Posterior vena cava (tissue), 2 donors: ENCODE measurements around the gene VDAC1. TPM values are rescaled to one million over a fixed set of nuclear protein-coding genes. Genes with fewer than 3 reads are reported as not detected.
A peak's percentile ranks its signal among the peaks of the same experiment; 100 is the strongest.

ENCODE experiments used
- DNase-seq: peaks from one replicate; pipeline ENCODE4 v3.0.0-alpha.2; 2020; ENCODE audit warnings: low spot score
- intact Hi-C, 2 donors: fragments of 100-400 bp; cut with DNase I; formaldehyde crosslinking; loops; one replicate each; pipeline versions ENCODE4 v1.14.1 to v1.14.2; 2022 to 2023
- total RNA-seq, 2 donors: library from RNA; stranded (reverse); fragmentation: NEBNext Ultra II Directional; extraction: Animal tissue kit (Norgen Biotek cat#: 25700); gene quantifications; one replicate each; pipeline ENCODE4 v1.2.1, GENCODE V29; 2021
- donor health status: DM: yes; HTN: yes; CAD: no.
- donor health status: DM: yes; HTN: yes; CAD: no.

Gene VDAC1
- total RNA-seq, 2 donors from 2014 or later = 104 to 105 TPM

DNA sequence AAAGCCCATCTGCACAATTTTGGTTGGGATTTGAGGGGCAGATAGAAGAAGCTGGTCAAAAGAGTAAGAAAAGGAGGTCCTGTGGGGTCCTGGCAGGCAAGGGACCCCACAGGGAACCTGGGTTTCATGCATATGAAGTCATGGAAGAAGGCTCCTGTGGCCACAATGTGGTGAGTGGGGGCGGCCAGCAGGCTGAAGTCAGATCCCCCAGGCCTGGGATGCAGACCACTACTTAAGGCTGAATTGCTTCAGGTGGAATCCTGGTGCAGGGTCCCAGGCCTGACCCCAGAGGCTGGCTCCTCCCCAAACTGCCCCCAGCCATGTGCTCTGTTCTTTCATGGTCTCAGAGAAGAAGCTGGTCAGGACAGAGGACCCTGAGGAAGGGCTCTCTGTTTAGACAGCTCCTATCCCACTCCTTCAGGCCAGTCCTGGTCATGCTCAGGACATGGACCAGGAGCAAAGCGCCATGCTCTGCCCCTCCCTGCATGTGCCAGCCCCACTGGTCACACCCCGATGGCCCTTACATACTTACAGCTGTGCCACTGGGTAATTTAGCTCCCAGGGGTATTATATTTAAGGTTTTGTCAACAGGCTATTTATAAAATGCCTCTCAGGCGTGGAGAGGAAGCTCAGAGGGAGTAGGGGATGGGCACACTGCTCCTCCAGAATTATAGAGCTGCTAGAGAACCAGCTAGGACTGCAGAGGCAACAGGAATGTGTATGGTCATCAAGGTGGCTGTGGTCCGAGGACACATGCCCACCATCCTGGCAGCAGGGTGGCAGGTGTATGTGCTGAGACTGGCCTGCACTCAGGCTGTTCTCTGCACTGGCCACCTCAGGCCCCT, 69.7 kb downstream of the VDAC1 start:
- peak; percentile 55 for DNase-seq
- intact Hi-C loops = no loop called here

DNA sequence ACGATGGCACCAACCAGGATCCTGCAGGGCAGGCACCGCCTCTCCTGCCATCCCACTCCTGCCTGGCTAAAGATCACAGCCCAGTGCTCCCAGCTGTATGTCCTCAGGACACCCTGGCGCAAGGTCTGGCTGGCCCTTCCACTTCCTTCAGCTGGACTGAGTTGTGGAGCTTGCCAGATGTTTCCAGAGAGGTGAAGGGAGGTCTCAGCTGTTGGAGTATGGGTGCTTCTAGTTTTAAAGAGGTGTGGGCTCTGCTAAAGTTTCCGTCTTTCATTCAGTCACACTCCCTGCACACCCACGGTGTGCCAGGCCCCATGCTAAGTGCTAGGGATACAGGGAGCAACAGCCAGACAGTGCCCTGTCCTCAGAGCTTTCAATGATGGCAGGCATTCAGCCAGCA, 70.5 kb downstream of the VDAC1 start:
- no peak for DNase-seq
- intact Hi-C loops = no loop called here

DNA sequence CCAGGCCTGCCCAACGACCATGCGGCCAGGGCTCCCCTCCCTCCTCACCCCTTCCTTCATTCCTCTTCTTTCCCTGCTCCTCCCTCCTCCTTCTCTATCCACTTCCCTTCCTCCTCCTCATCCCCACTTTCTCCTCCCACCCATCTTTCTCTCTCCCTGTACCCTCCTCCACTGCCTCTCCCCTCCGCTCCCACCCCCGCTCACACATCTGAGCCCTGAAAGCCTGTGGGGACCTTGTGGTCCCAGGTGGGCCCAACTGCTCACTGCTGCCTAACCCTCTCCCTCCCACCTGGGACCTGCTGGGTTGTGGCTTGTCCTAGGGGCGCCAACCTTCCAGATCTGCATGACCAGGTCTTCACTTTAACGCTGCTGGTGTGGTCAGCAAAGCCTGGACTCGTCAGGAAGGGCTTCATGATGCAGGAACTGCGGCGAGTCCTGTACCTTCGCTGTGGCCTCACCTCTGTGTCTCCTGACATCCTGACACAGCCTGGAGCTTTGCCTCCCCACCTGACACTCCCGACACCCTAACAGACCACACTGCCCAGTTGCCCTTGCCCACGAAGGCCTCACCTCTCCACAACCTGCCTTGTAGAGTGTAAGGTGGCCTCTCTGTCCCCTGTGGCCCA, 71.0 kb downstream of the VDAC1 start:
- peak; percentile 64 for DNase-seq
- intact Hi-C loops = no loop called here

DNA sequence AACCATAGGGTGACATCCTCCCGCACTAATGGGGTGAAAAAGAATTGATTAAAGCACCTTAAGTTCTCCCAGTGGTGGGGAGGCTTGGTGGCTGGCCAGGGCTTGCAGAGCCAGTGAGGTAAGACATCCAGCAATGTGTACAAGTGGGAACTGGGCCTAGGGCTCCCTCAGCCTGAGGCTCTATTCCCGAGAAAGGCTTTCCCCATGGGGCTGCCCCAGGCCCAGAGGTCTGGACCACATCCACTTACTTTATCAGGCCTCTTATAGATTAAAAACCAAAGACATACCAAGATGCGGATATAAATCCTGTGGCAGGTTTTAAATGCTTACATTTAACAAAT, 71.6 kb downstream of the VDAC1 start:
- peak; percentile 67 for DNase-seq
- intact Hi-C loops = no loop called here

DNA sequence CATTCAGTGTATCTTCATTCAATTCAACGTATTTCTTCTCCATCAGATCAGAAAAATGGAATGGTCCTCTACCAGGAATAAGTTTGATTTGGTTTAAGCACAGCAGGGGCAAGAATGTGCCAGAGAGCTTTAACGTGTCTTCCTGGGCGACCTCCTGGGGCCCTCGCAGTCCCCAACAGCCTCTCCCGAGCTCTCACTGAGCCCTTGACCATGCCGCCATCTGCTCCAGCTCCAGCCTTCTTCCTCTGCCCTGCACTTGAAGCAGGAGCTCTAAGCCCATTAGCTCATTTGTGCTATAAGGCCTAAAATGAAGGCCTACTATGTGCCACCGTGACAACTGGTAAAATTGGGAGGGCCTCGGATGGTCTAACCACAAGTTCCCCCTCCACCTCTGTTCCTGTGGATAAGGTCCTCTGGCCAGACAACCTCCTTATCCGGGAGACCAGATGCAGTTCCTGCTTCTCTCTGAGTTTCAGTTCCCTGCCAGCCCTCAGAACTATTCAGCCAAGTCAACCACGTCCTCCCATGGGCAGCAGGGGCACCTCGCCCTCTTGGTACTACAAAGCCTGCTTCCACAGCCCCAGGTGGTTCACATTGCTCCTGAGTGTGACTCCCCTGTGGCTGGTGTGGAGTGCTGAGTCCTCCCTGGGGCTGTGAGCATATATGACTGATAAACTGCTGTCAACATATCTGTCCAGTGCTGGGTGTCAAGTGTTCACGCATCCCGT, 72.2 kb downstream of the VDAC1 start:
- intact Hi-C loops = no loop called here
- DNase-seq = peak; percentile 60

DNA sequence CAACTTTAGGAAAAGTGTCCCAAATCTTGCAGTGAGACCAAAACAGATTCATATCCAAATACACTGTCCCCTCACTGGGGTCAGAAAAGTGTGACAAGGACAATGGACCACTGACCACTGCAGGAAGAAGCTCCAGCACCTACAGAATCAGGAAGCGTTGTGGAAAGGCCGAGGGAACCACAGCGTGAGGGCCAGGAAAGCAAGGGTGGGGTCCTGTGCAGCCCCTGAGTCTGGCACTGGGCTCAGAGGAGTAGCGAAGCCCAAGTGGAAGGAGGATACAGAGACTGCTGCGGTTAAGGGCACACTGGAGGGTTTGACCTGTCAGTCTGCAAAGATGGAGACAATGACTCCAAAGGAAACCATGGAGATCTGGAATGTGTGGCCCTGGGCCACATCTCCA, 73.2 kb downstream of the VDAC1 start:
- no peak for DNase-seq
- intact Hi-C loops = no loop called here

DNA sequence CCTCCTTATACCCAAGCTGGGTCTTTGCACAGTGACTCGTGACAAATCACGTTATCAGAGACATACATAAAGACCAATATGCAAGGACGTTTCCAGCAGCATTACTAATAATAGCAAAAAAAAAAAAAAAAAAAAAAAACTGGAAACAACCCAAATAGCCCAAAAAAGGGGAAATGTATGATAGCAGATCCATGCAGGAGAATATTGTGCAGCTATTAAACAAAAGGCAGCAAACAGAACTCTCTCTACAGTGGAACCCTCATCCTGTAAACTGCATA, 74.0 kb downstream of the VDAC1 start:
- DNase-seq = no peak
- intact Hi-C loops = no loop called here

DNA sequence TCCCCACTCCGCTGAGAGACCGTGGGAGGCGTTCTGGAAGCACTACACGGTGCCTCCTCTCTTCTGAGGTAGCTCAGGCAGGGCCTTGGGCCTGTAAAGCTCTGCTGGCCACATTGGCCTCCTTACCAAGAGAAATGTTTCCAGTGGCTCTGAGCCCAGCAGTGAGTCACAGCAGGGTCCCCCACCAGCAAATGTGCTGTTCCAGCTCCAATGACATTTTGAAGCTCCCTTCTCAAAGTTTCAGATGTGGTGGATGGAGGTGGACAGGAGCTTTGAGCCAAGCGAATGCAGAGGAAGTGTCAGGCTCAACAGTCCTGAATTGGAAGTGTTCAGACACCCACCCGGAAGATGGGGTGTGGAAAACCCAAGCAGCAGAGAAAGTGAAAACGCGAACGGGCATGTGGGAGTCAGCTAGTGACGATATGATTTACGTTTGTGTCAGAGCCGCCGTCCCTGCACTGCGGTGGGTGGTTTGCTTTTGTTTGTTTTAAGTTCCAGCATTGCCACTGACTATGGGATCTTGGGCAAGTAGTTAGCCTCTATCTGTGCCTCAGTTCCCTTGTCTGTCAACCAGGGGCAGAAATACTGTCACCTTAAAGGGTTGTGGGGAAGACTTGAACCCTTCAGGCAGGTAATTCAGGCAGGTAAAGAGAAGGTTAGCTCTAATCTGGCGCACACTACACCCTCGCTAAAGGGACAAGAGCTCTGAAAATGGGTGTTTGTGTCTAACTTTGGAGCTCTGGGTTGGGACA, 74.5 kb downstream of the VDAC1 start:
- intact Hi-C loops = no loop called here
- DNase-seq = peak; percentile 84

DNA sequence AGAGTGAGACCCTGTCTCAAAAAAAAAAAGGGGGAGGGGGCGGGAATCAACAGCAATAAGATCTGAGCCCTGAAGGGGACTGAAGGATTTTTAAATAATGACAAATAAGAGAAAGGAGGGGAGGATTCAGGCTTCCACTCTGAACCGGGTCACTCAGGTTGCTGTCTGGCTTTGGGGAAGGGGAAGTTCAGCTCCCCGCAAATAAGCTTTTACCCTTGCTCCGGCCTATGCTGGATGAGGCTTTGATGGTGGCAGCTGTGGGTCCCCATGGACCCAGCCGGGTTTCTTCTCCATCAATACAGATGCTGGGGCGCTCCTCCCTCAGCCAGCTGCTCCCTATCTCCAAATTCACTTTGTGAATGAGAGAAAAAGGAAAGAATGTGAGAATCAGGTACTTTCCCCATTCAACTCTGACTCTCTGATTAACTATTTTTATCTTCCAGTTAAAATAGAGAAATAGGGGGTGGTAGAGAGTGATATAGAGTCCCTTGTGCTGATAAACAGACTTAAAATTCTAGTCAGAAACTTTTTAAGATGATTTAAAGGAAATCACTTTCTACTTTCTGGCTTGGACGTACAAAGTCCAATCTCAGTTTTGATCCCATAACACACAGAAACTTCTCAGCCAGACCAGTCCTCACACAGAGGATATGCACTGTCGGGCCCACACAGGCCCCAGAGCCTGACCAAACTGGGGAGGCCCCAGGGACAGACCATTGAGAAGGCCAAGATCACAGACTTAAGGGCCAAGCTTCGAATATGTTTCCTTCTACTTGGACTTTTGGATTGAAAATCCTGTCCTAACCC, 76.0 kb downstream of the VDAC1 start:
- DNase-seq = no peak
- intact Hi-C loops = loop anchor here in 1 of 2 donors (5.0 kb wide), 1 partner anchor 1391 kb away; no protein-coding TSS in a partner anchor

DNA sequence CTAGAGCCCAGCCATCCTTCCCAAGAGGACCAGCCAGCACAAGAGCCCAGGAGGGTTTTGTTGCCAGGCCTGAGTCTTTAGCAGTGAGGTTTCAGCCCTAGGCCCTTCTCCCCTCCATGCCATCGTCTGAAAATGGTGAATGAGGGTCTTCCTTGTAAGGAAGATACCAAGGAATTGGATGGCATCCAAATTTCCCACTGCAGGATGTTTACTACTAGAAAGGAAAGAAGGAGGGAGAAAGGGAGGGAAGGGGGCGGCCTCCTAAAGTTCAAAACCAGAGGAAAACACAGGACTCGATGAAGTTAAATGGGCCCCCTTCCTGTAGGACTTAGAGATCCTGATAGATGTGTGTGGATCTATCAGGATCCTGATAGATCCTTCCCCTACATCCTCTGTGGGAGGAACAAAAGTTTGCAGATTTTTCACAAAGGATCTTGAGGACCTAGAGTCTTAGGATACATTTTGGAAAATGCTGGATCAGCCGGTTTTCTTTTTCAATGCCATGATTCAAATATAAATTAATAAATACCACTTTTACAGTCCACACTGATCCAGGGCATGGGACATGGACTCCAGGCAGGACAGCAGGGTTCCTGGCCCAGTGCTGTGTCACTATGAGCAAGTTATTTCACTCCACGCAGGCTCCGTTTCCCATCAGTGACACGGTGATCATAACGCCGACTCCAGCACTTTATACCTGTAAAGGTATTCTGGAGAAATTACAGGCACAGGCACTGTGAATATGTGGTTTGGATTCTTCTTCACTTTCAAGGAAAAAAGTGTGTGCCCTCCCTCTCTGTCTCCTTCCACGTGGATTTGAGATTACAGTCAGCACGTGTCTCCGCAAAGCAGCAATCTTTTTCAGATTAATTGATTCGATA, 77.2 kb downstream of the VDAC1 start:
- intact Hi-C loops = loop anchor here in 1 of 2 donors (5.0 kb wide), 1 partner anchor 1390 kb away; no protein-coding TSS in a partner anchor
- no peak for DNase-seq

DNA sequence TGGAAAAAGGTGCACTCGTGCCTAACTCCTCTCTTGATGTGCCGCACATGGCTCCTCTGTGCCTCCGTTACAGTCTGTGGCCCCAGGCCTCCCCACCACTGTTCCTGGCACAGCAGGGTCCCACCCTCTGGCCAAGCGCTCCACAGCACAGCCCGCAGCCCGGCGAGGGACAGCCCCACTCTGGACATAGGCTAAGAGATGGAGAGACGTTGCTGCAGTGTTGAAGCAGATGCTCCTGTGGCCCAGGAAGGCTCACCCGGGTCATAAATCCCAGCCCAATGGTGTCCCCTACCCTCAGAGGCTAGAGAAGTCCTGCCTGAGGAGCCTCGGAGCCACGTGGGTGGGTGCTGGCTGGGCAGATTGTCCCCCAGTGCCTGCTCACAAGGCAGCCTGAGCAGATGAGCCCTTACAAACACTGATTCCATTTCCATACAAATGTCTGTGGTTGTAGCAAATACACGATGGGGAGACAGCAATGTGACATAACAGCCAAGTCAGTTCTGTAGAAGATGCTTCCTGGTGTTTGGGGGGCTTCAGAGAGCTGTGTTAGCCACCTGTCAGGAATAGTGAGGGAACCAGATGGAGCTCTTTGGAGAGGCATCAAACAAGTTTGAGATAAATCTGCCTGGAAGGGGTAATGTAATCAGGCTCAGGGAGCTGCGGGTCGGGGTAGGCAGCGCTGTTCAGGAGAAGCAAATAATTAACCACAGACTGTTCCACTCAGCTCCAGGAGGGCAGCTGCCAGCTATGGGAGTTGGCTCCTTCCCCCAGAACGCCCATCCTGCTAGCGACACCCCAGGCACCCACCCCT, 78.1 kb downstream of the VDAC1 start:
- no peak for DNase-seq
- intact Hi-C loops = loop anchor here in 1 of 2 donors (5.0 kb wide), 1 partner anchor 1389 kb away; no protein-coding TSS in a partner anchor

DNA sequence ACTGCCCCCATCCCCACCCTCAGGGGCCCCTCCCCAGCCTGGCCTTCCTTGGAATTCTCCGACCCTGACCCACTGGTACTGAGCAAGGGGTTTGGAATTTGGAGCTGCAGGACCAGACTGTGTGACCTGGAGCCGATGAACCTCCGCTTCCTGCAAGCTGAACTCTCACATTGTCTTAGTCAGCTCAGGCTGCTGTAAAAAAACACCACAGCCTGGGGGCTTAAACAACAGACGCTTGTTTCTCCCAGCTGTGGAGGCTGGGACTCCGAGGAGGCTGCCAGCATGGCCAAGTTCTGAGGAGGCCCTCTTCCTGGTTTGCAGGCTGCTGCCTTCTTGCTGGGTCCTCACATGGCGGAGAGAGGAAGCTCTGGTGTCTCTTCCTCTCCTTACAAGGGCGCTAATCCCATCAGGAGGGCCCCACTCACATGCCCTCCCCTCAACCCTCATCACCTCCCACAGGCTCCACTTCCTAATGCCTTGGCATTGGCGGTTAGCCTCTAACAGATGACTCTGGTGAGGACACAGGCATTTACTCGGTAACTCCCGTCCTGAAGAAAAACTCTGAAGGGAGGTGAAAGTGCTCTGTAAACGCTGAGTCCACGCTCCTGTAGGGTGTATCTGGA, 78.8 kb downstream of the VDAC1 start:
- intact Hi-C loops = loop anchor here in 1 of 2 donors (5.0 kb wide), 1 partner anchor 1389 kb away; no protein-coding TSS in a partner anchor
- no peak for DNase-seq

DNA sequence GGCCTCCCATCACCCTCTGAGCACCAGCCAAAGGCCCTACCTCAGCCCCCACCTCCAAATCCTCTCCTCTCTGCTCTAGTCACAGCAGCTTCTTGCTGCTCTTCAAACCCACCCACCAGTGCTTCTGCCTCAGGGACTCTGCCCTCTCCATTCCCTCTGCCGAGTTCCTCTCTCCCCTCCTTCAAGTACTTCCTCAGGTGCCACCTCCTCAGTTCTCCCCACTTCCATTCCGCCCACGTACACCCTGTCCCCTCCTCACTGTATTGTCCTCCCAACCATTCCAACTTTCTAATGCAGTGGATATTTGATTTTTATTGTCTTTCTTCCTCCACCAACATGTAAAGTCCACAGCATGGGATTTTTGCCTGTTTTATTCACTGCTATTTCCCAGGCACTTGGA, 79.5 kb downstream of the VDAC1 start:
- no peak for DNase-seq
- intact Hi-C loops = loop anchor here in 1 of 2 donors (5.0 kb wide), 1 partner anchor 1388 kb away; no protein-coding TSS in a partner anchor

DNA sequence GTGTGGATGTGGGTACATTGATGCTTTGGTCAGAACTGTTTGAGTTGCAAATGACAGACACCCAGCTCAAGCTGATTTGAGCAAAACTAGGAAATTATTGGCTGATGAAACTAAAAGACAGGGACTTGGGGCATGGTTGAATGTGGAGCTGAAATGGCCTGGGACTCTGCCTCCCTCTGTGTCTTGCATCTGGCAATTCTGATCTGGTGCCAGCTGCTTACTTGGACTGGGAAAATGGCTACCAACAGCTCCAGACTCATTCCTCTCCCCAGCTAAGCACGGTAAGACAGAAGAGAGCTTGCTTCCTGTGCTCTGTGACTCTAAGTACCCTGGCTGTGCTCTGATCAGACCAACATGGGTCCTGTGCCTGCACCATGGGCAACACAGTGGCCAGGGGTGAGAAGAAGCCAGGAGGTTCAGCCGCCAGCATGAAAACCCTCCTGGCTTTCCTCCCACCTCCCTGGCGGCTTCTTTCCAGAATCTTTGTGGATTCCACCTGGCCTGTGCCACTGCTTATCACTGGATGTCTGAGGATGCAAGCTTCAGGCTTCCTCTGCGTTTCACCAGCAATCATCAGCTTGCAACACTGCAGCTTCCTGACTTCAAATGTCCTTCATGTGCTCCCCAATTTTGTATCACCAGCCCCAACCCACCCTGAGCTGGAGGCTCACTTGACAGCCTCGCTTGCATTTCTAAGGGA, 80.4 kb downstream of the VDAC1 start:
- DNase-seq = no peak
- intact Hi-C loops = no loop called here

DNA sequence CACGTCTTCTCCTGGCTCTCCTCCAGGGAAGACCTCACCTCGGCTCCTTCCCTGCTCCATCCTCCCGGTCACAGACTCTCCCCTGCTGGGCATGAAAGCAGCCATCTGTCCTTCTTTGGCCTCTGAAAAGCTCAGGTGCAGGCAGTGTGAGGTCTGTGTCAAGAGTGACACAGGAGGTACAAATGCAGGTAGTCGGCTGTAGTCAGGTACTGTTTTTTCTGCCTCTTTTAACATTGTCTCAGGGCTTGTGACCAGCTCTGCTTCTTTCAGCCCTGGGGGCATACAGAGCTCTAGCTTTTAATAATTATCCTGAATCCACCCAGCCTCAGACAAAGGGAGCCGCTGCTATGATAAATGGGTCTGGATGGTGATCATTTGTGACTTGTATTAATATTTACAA, 82.8 kb downstream of the VDAC1 start:
- intact Hi-C loops = no loop called here
- DNase-seq = no peak
